DND-41 (cell line): ENCODE results near the gene DHX34.
"Not testable (repeated sequence)": the region's sequence is repeated elsewhere in the genome, so short reads cannot be mapped to it uniquely, and the experiment has no call there.

Experiments used
- ATAC-seq: fragments of 200-7000 bp; cut with Tn5 transposase; 3 replicates; pipeline ENCODE4 v1.9.1; 2021; ENCODE audit warnings: low read depth; ENCODE audit not compliant: insufficient read depth
- DNase-seq: peaks from one replicate; pipeline ENCODE4 v3.0.0-alpha.2; 2020
- H2AFZ ChIP-seq: 2 replicates; pipeline ENCODE4 v1.6.0; 2012; ENCODE audit warnings: low read depth, low read length
- H3K27ac ChIP-seq: 2 replicates; pipeline ENCODE4 v1.5.1; 2012; ENCODE audit warnings: low read length, inconsistent platforms
- H3K27me3 ChIP-seq: fragments of 200-600 bp; sonication (generic); 2 replicates; pipeline ENCODE4 v1.6.0; 2012; ENCODE audit warnings: low read length, mild to moderate bottlenecking, inconsistent platforms; ENCODE audit not compliant: insufficient read depth, poor library complexity
- H3K36me3 ChIP-seq: 2 replicates; pipeline ENCODE4 v1.5.1; 2012; ENCODE audit warnings: low read length, inconsistent platforms; ENCODE audit not compliant: insufficient read depth
- H3K4me1 ChIP-seq: 2 replicates; pipeline ENCODE4 v1.5.1; 2012; ENCODE audit warnings: mild to moderate bottlenecking, low read length; ENCODE audit not compliant: insufficient read depth
- H3K4me2 ChIP-seq: 2 replicates; pipeline ENCODE4 v1.6.0; 2012; ENCODE audit warnings: mild to moderate bottlenecking, moderate library complexity, low read length, inconsistent platforms; ENCODE audit not compliant: insufficient read depth
- H3K4me3 ChIP-seq, 2 experiments: fragments of 200-600 bp in 1 of 2; shearing (Covaris generic) in 1 of 2; 2 replicates each; pipeline ENCODE4 v1.5.1; 2012 to 2016; ENCODE audit warnings: inconsistent platforms in 2 of 2, low read length in 2 of 2, mild to moderate bottlenecking in 2 of 2, low read depth in 1 of 2, moderate library complexity in 1 of 2
- H3K79me2 ChIP-seq: 2 replicates; pipeline ENCODE4 v1.6.0; 2012; ENCODE audit warnings: low read length, inconsistent platforms; ENCODE audit not compliant: insufficient read depth
- H3K9ac ChIP-seq: 2 replicates; pipeline ENCODE4 v1.6.0; 2012; ENCODE audit warnings: low read depth, mild to moderate bottlenecking, inconsistent platforms, low read length, moderate library complexity
- H3K9me3 ChIP-seq: 2 replicates; pipeline ENCODE4 v1.5.1; 2012; ENCODE audit warnings: low read length, moderate library complexity, mild to moderate bottlenecking, inconsistent platforms; ENCODE audit not compliant: insufficient read depth, severe bottlenecking
- H4K20me1 ChIP-seq: 2 replicates; pipeline ENCODE4 v1.6.0; 2012; ENCODE audit warnings: low read length; ENCODE audit not compliant: insufficient read depth
- CTCF ChIP-seq: IDR thresholded peaks from 2 replicates; pipeline ENCODE4 v1.5.1; 2012; ENCODE audit warnings: borderline replicate concordance, low read length, moderate library complexity, mild to moderate bottlenecking; ENCODE audit not compliant: poor library complexity, severe bottlenecking; ENCODE audit errors: extremely low read depth
- EZH2 ChIP-seq: IDR thresholded peaks from 3 replicates; pipeline ENCODE4 v1.6.1; 2012; ENCODE audit warnings: borderline replicate concordance, low read depth, mild to moderate bottlenecking, moderate library complexity, low read length, inconsistent platforms; ENCODE audit not compliant: severe bottlenecking

The DHX34 gene

GRCh38 chr19:47324502-47324901 lies 24.6 kb upstream of the DHX34 start:
- Histone ChIP-seq H2AFZ (no peak overlapping the region), H3K27ac (no peak overlapping the region), H3K9me3 (no peaks in the 10 kb centered on the region), H3K36me3 (no peaks in the 10 kb centered on the region), H3K4me2 (no peak overlapping the region), H3K27me3 (no peaks in the 10 kb centered on the region), H4K20me1 (no peaks in the 10 kb centered on the region; the same call in 1 of the 2 replicates), H3K79me2 (no peaks in the 10 kb centered on the region), H3K4me1 (no peaks in the 10 kb centered on the region), H3K9ac (no peak overlapping the region), H3K4me3 (no peak overlapping the region)
- DNase-seq: no peak
- no peak for TF ChIP-seq CTCF
- no peak for TF ChIP-seq EZH2
- no peak for ATAC-seq

- no peak for ATAC-seq
- Histone ChIP-seq H3K27me3 (no peaks in the 10 kb centered on the region), H3K4me1 (no peaks in the 10 kb centered on the region), H3K9me3 (no peaks in the 10 kb centered on the region), H3K4me3 (no peak overlapping the region), H3K36me3 (no peaks in the 10 kb centered on the region), H3K27ac (no peak overlapping the region), H3K4me2 (no peak overlapping the region), H3K79me2 (no peaks in the 10 kb centered on the region), H2AFZ (no peak overlapping the region), H3K9ac (no peak overlapping the region), H4K20me1 (no peaks in the 10 kb centered on the region)
- no peak for DNase-seq
- TF ChIP-seq CTCF: no peak
- TF ChIP-seq EZH2: no peak
Observed at GRCh38 chr19:47330466-47330869, 18.6 kb upstream of the DHX34 start.

- no peak overlapping the region for H3K4me2 ChIP-seq
- no peak overlapping the region for H3K4me3 ChIP-seq
- H3K9ac ChIP-seq: no peak overlapping the region
- H4K20me1 ChIP-seq: no peaks in the 10 kb centered on the region
- no peaks in the 10 kb centered on the region for H3K36me3 ChIP-seq
- H3K79me2 ChIP-seq: no peaks in the 10 kb centered on the region
- H2AFZ ChIP-seq: no peak overlapping the region
- DNase-seq: no peak
- no peak for ATAC-seq
- no peaks in the 10 kb centered on the region for H3K4me1 ChIP-seq
- H3K27ac ChIP-seq: no peak overlapping the region
- no peaks in the 10 kb centered on the region for H3K27me3 ChIP-seq
- TF ChIP-seq CTCF (no peak), EZH2 (no peak)
- no peaks in the 10 kb centered on the region for H3K9me3 ChIP-seq
Observed at GRCh38 chr19:47331490-47331889, 17.6 kb upstream of the DHX34 start.

GRCh38 chr19:47331931-47332547 lies 17.1 kb upstream of the DHX34 start, which contains the start of gene C5AR2:
C5AR2 (plus strand) TSS chr19:47332175; CDS start chr19:47340800, 8,625 bp downstream.
- H3K27me3 ChIP-seq: no peaks in the 10 kb centered on the region
- H3K4me3 ChIP-seq: no peak within 1 kb of the TSS
- H3K36me3 ChIP-seq: no peaks in the 10 kb centered on the region
- H4K20me1 ChIP-seq: no peaks in the 10 kb centered on the region
- no peak for ATAC-seq
- H3K9ac ChIP-seq: no peak within 1 kb of the TSS
- H3K4me1 ChIP-seq: no peaks in the 10 kb centered on the region
- DNase-seq: no peak
- no peak for TF ChIP-seq CTCF
- no peak for TF ChIP-seq EZH2
- no peaks in the 10 kb centered on the region for H3K9me3 ChIP-seq
- H2AFZ ChIP-seq: no peak within 1 kb of the TSS
- H3K27ac ChIP-seq: no peak within 1 kb of the TSS
- no peaks in the 10 kb centered on the region for H3K79me2 ChIP-seq
- H3K4me2 ChIP-seq: no peak within 1 kb of the TSS

- not testable (repeated sequence) for H3K9me3 ChIP-seq, H2AFZ ChIP-seq, H3K79me2 ChIP-seq, H4K20me1 ChIP-seq, H3K27me3 ChIP-seq, ATAC-seq, H3K4me2 ChIP-seq, H3K36me3 ChIP-seq, H3K27ac ChIP-seq, H3K4me1 ChIP-seq, H3K4me3 ChIP-seq, H3K9ac ChIP-seq
- peak; percentile 19 for DNase-seq
Observed at GRCh38 chr19:47336765-47337718, 12.1 kb upstream of the DHX34 start.
